Renal cortical epithelial cell (primary cell): Measurements from ENCODE around the gene VPS26B. TPM values are rescaled to one million over a fixed set of nuclear protein-coding genes. Genes with fewer than 3 reads are reported as not detected.
"Not testable (repeated sequence)": the region's sequence is repeated elsewhere in the genome, so short reads cannot be mapped to it uniquely, and the experiment has no call there.

Source experiments
- DNase-seq: peaks from one replicate; pipeline ENCODE4 v3.0.0-alpha.2; 2011; ENCODE audit warnings: low read depth
- total RNA-seq: library from RNA; depleted of rRNA; stranded (reverse); fragments of >200 nt; gene quantifications from 2 replicates; pipeline ENCODE4 v1.2.3, GENCODE V29; 2014

The VPS26B gene
- total RNA-seq, 1 donor from 2014 or later = 46.0 TPM

- DNase-seq = not testable (repeated sequence)
Measured at GRCh38 chr11:134281635-134282034, 57.2 kb downstream of the VPS26B start.

- DNase-seq = no peak
Measured at GRCh38 chr11:134282121-134283045, 57.9 kb downstream of the VPS26B start.

- no peak for DNase-seq
Measured at GRCh38 chr11:134283461-134284230, 59.2 kb downstream of the VPS26B start.

GRCh38 chr11:134284349-134284748 lies 59.9 kb downstream of the VPS26B start:
- not testable (repeated sequence) for DNase-seq

GRCh38 chr11:134287561-134287960 lies 63.1 kb downstream of the VPS26B start:
- no peak for DNase-seq

- no peak for DNase-seq
Measured at GRCh38 chr11:134288486-134288885, 64.0 kb downstream of the VPS26B start.

GRCh38 chr11:134289167-134289566 lies 64.7 kb downstream of the VPS26B start:
- no peak for DNase-seq

- no peak for DNase-seq
Measured at GRCh38 chr11:134289789-134290188, 65.3 kb downstream of the VPS26B start.

GRCh38 chr11:134290646-134291045 lies 66.2 kb downstream of the VPS26B start:
- DNase-seq = no peak

GRCh38 chr11:134291196-134291595 lies 66.7 kb downstream of the VPS26B start:
- DNase-seq = no peak

- DNase-seq = no peak
Measured at GRCh38 chr11:134292661-134293060, 68.2 kb downstream of the VPS26B start.

- DNase-seq = no peak
Measured at GRCh38 chr11:134293119-134294113, 68.9 kb downstream of the VPS26B start.

GRCh38 chr11:134294664-134295063 lies 70.2 kb downstream of the VPS26B start:
- no peak for DNase-seq

Other genes with a start within 250 kb of the VPS26B start
- 5.6 and 23.3 TPM in 2 replicates for gene JAM3, start 155.6 kb upstream of the VPS26B start, total RNA-seq
- gene NCAPD3, start 704 bp upstream of the VPS26B start, total RNA-seq = 6.9 and 11.3 TPM in 2 replicates
- gene THYN1, start 28.7 kb downstream of the VPS26B start, total RNA-seq = 75.2 and 101 TPM in 2 replicates
- gene ACAD8, start 28.9 kb downstream of the VPS26B start, total RNA-seq = 22.2 and 31.2 TPM in 2 replicates
- not detected in 2 replicates for gene GLB1L3, start 51.7 kb downstream of the VPS26B start, total RNA-seq
- 4.2 and 4.3 TPM in 2 replicates for gene GLB1L2, start 107.3 kb downstream of the VPS26B start, total RNA-seq
- gene B3GAT1, start 187.6 kb downstream of the VPS26B start, total RNA-seq = under 0.01 and 0.10 TPM in 2 replicates